Muscle of leg (tissue), 11 donors: ENCODE results near the gene C9orf50. TPM values are rescaled to one million over a fixed set of nuclear protein-coding genes. Genes with fewer than 3 reads are reported as not detected.

Source experiments
- DNase-seq: peaks from one replicate; pipeline ENCODE4 v3.0.0; 2013
- H3K27ac ChIP-seq: one replicate; pipeline ENCODE4 v1.5.1; 2013; ENCODE audit warnings: mild to moderate bottlenecking, low read length, control low read depth
- H3K27me3 ChIP-seq: one replicate; pipeline ENCODE4 v1.6.1; 2013; ENCODE audit warnings: low read length; ENCODE audit not compliant: control insufficient read depth, insufficient read depth
- H3K36me3 ChIP-seq: one replicate; pipeline ENCODE4 v1.6.1; 2013; ENCODE audit warnings: low read length; ENCODE audit not compliant: control insufficient read depth, insufficient read depth
- H3K4me1 ChIP-seq: one replicate; pipeline ENCODE4 v1.6.1; 2013; ENCODE audit warnings: low read length; ENCODE audit not compliant: control insufficient read depth, insufficient read depth
- H3K4me3 ChIP-seq: one replicate; pipeline ENCODE4 v1.5.1; 2013; ENCODE audit warnings: low read length, control low read depth
- H3K9me3 ChIP-seq: replicated peaks from 2 replicates; pipeline ENCODE4 v1.6.1; 2013; ENCODE audit warnings: low read depth, low read length; ENCODE audit not compliant: control insufficient read depth
- WGBS: methylation state at CpG from one replicate; pipeline ENCODE4 v1.1.5; 2013; ENCODE audit warnings: missing lambda C conversion rate; ENCODE audit not compliant: insufficient coverage; 5-methylcytosine and 5-hydroxymethylcytosine counted together
- polyA plus RNA-seq, 8 donors: library from polyadenylated mRNA; unstranded; fragments of 120-200 nt; gene quantifications; one replicate each; pipeline versions ENCODE4 v1.2.1 to v1.2.3, GENCODE V29; 2013; ENCODE audit warnings: inconsistent platforms in 1 of 8, low replicate concordance in 1 of 8; ENCODE audit not compliant: insufficient read length in 8 of 8, insufficient read depth in 1 of 8
- total RNA-seq: library from RNA; stranded (reverse); fragments of 120-200 nt; gene quantifications from one replicate; pipeline ENCODE4 v1.2.4, GENCODE V29; 2013

The C9orf50 gene
- total and polyA plus RNA-seq, 9 donors: 0.15 to 0.26 (median 0.19) TPM; not detected in 5

GRCh38 chr9:129570450-129571297 lies 50.2 kb downstream of the C9orf50 start:
- WGBS: no CpG with 5 or more reads among the region's 14 CpGs
- peak; percentile 90 for DNase-seq
- Histone ChIP-seq H3K27ac (peak overlapping the region; percentile 71), H3K27me3 (peaks cover 6% of the 10 kb centered on the region), H3K4me3 (no peak overlapping the region), H3K4me1 (peaks cover 34% of the 10 kb centered on the region), H3K36me3 (no peaks in the 10 kb centered on the region), H3K9me3 (peaks cover 2% of the 10 kb centered on the region)

- Histone ChIP-seq H3K36me3 (no peaks in the 10 kb centered on the region), H3K9me3 (peaks cover 2% of the 10 kb centered on the region), H3K27me3 (peaks cover 6% of the 10 kb centered on the region), H3K4me1 (peaks cover 34% of the 10 kb centered on the region), H3K27ac (peak overlapping the region; percentile 71), H3K4me3 (peak overlapping the region; percentile 23)
- DNase-seq: peak; percentile 57
- 49% methylated on average over 8 of the region's 9 CpGs for WGBS
These were observed 51.1 kb downstream of the C9orf50 start for GRCh38 chr9:129569502-129570449.

- WGBS: under 1% methylated on average over 55 of the region's 92 CpGs
- Histone ChIP-seq H3K4me1 (peaks cover 34% of the 10 kb centered on the region), H3K36me3 (no peaks in the 10 kb centered on the region), H3K9me3 (no peaks in the 10 kb centered on the region), H3K27ac (peak overlapping the region; percentile 79), H3K4me3 (peak overlapping the region; percentile 47), H3K27me3 (peaks cover 6% of the 10 kb centered on the region)
- peak; percentile 85 for DNase-seq
These were observed 52.1 kb downstream of the C9orf50 start for GRCh38 chr9:129568560-129569501.

GRCh38 chr9:129567842-129568559 lies 52.9 kb downstream of the C9orf50 start:
- DNase-seq: peak; percentile 50
- Histone ChIP-seq H3K4me3 (peak overlapping the region; percentile 47), H3K27me3 (peaks cover 6% of the 10 kb centered on the region), H3K36me3 (no peaks in the 10 kb centered on the region), H3K27ac (peak overlapping the region; percentile 79), H3K9me3 (no peaks in the 10 kb centered on the region), H3K4me1 (peaks cover 34% of the 10 kb centered on the region)
- 4% methylated on average over 24 of the region's 27 CpGs for WGBS

- WGBS: 78% methylated on average over 5 of the region's 10 CpGs
- no peak for DNase-seq
- Histone ChIP-seq H3K36me3 (no peaks in the 10 kb centered on the region), H3K27me3 (peaks cover 6% of the 10 kb centered on the region), H3K27ac (no peak overlapping the region), H3K4me3 (no peak overlapping the region), H3K4me1 (peaks cover 34% of the 10 kb centered on the region), H3K9me3 (no peaks in the 10 kb centered on the region)
These were observed 53.6 kb downstream of the C9orf50 start for GRCh38 chr9:129567329-129567728.

GRCh38 chr9:129566563-129567266 lies 54.2 kb downstream of the C9orf50 start:
- Histone ChIP-seq H3K9me3 (no peaks in the 10 kb centered on the region), H3K36me3 (no peaks in the 10 kb centered on the region), H3K4me3 (no peak overlapping the region), H3K4me1 (peaks cover 40% of the 10 kb centered on the region), H3K27me3 (peaks cover 6% of the 10 kb centered on the region), H3K27ac (no peak overlapping the region)
- whole genome bisulfite sequencing: 78% methylated on average over 21 of the region's 25 CpGs
- no peak for DNase-seq

- no peak overlapping the region for H3K27ac ChIP-seq
- H3K36me3 ChIP-seq: no peaks in the 10 kb centered on the region
- H3K4me1 ChIP-seq: peaks cover 39% of the 10 kb centered on the region
- 89% methylated on average over 6 of the region's 8 CpGs for WGBS
- H3K27me3 ChIP-seq: peaks cover 1% of the 10 kb centered on the region
- no peaks in the 10 kb centered on the region for H3K9me3 ChIP-seq
- DNase-seq: no peak
- no peak overlapping the region for H3K4me3 ChIP-seq
These were observed 58.0 kb downstream of the C9orf50 start for GRCh38 chr9:129562917-129563316.

- WGBS: 58% methylated on average over 3 of the region's 12 CpGs
These were observed 58.4 kb downstream of the C9orf50 start for GRCh38 chr9:129562514-129562913.

More at GRCh38 chr9:129562514-129562913, 58.4 kb downstream of the C9orf50 start:
- H3K4me1 ChIP-seq: peaks cover 39% of the 10 kb centered on the region
- H3K36me3 ChIP-seq: no peaks in the 10 kb centered on the region
- H3K27ac ChIP-seq: no peak overlapping the region
- no peaks in the 10 kb centered on the region for H3K27me3 ChIP-seq
- DNase-seq: no peak
- H3K9me3 ChIP-seq: no peaks in the 10 kb centered on the region
- no peak overlapping the region for H3K4me3 ChIP-seq
